HCT116 (cell line): ENCODE measurements around the gene GPS2. TPM values are rescaled to one million over a fixed set of nuclear protein-coding genes. Genes with fewer than 3 reads are reported as not detected.

ENCODE experiments used
- ATAC-seq: fragments of 200-7000 bp; cut with Tn5 transposase; 2 replicates; pipeline ENCODE4 v1.9.1; 2020; ENCODE audit warnings: mild to moderate bottlenecking, moderate library complexity
- BruUV-seq: library from RNA; stranded (reverse); fragments of 400-500 nt; replicated peaks from 2 replicates; lab custom pipeline; 2021; lab: Mats Ljungman, UMichigan
- CTCF ChIA-PET: fragments of 300-600 bp; sonication (Branson Sonifier 250); formaldehyde crosslinking; loops from one replicate; lab custom pipeline; 2021; ENCODE audit warnings: antibody characterized with exemption; lab: Charles Lee
- POLR2A ChIA-PET: fragments of 300-600, 350-600 bp; sonication (Branson Sonifier 250); formaldehyde crosslinking; loops from one replicate; lab custom pipeline; 2021; ENCODE audit warnings: antibody characterized with exemption; lab: Charles Lee
- RAD21 ChIA-PET, 2 experiments: fragments of 300-600 bp; sonication (Branson Sonifier 250); formaldehyde crosslinking; loops; one replicate each; lab custom pipeline; 2023; ENCODE audit warnings: low total read pairs in 2 of 2; ENCODE audit not compliant: uncharacterized antibody in 2 of 2, unreplicated experiment in 2 of 2, low non-redundant PET in 1 of 2; lab: Charles Lee
- DNase-seq: peaks from one replicate; pipeline ENCODE4 v3.0.0-alpha.2; 2010; ENCODE audit warnings: low read depth, low spot score
- H2AFZ ChIP-seq: fragments of 200-600 bp; shearing (Covaris generic), sonication (generic); 2 replicates; pipeline ENCODE4 v1.6.1; 2017; ENCODE audit warnings: low read depth, mixed run types, mixed read lengths, antibody characterized with exemption, low read length; ENCODE audit not compliant: poor library complexity, severe bottlenecking
- H3K27ac ChIP-seq: 2 replicates; pipeline ENCODE4 v1.5.1; 2012; ENCODE audit warnings: low read depth, low read length
- H3K27me3 ChIP-seq: fragments of 200-600 bp; sonication (generic); 2 replicates; pipeline ENCODE4 v1.6.1; 2016; ENCODE audit warnings: mixed run types, low read length, mixed read lengths; ENCODE audit not compliant: insufficient read depth
- H3K36me3 ChIP-seq, 2 experiments: fragments of 200-500 bp in 1 of 2; fragments of 200-600 bp in 1 of 2; sonication (Bioruptor generic) in 1 of 2; sonication (generic) in 1 of 2; 2 replicates each; pipeline versions ENCODE4 v1.5.1 to v1.6.1; 2014 to 2016; ENCODE audit warnings: low read length in 2 of 2, inconsistent platforms in 1 of 2, mixed read lengths in 1 of 2, mixed run types in 1 of 2; ENCODE audit not compliant: insufficient read depth in 2 of 2, control insufficient read depth in 1 of 2
- H3K4me1 ChIP-seq, 2 experiments: fragments of 200-600 bp in 1 of 2; sonication (generic) in 1 of 2; 2 replicates each; pipeline versions ENCODE4 v1.5.1 to v1.6.1; 2012 to 2017; ENCODE audit warnings: low read length in 2 of 2, inconsistent platforms in 1 of 2, mild to moderate bottlenecking in 1 of 2, mixed read lengths in 1 of 2, mixed run types in 1 of 2, moderate library complexity in 1 of 2; ENCODE audit not compliant: insufficient read depth in 2 of 2, control insufficient read depth in 1 of 2
- H3K4me2 ChIP-seq: fragments of 200-600 bp; sonication (generic); 2 replicates; pipeline ENCODE4 v1.6.1; 2017; ENCODE audit warnings: mixed run types, low read length, mixed read lengths
- H3K4me3 ChIP-seq, 2 experiments: fragments of 200-600 bp in 1 of 2; sonication (generic) in 1 of 2; replicated peaks in 1 of 2; 2 replicates each; pipeline ENCODE4 v1.5.1; 2011 to 2016; ENCODE audit warnings: low read length in 2 of 2, control low read depth in 1 of 2, low read depth in 1 of 2, mild to moderate bottlenecking in 1 of 2, mixed read lengths in 1 of 2, mixed run types in 1 of 2
- H3K79me2 ChIP-seq: fragments of 200-600 bp; sonication (generic); 2 replicates; pipeline ENCODE4 v1.6.1; 2017; ENCODE audit warnings: mild to moderate bottlenecking, mixed run types, low read length, moderate library complexity, mixed read lengths; ENCODE audit not compliant: insufficient read depth
- H3K9ac ChIP-seq: fragments of 200-600 bp; sonication (generic); 2 replicates; pipeline ENCODE4 v1.6.1; 2016; ENCODE audit warnings: low read length, mixed read lengths
- H3K9me2 ChIP-seq: fragments of 200-600 bp; sonication (generic), shearing (Covaris generic); 2 replicates; pipeline ENCODE4 v1.6.1; 2017; ENCODE audit warnings: mixed run types, mild to moderate bottlenecking, moderate library complexity; ENCODE audit not compliant: insufficient read depth
- H3K9me3 ChIP-seq, 2 experiments: fragments of 200-500 bp in 1 of 2; fragments of 200-600 bp in 1 of 2; sonication (Bioruptor generic) in 1 of 2; sonication (generic) in 1 of 2; 2 replicates each; pipeline ENCODE4 v1.6.1; 2014 to 2017; ENCODE audit warnings: low read length in 2 of 2, mixed read lengths in 2 of 2, inconsistent platforms in 1 of 2, low read depth in 1 of 2, mild to moderate bottlenecking in 1 of 2, mixed run types in 1 of 2, moderate library complexity in 1 of 2; ENCODE audit not compliant: control insufficient read depth in 1 of 2, insufficient read depth in 1 of 2
- H4K20me1 ChIP-seq: fragments of 200-600 bp; sonication (generic), shearing (Covaris generic); 2 replicates; pipeline ENCODE4 v1.6.1; 2017; ENCODE audit warnings: mixed run types, mild to moderate bottlenecking, moderate library complexity; ENCODE audit not compliant: insufficient read depth
- CBX3 ChIP-seq: IDR thresholded peaks from 2 replicates; pipeline ENCODE4 v1.6.1; 2012; ENCODE audit warnings: low read depth
- EGR1 ChIP-seq: IDR thresholded peaks from 2 replicates; pipeline ENCODE4 v1.6.1; 2012; ENCODE audit warnings: low read depth
- ELF1 ChIP-seq: IDR thresholded peaks from 2 replicates; pipeline ENCODE4 v1.6.1; 2012; ENCODE audit warnings: low read depth, borderline replicate concordance
- EZH2 ChIP-seq: fragments of 200-600 bp; sonication (generic); IDR thresholded peaks from 2 replicates; pipeline ENCODE4 v1.6.1; 2017; ENCODE audit warnings: antibody characterized with exemption, mixed run types
- EZH2phosphoT487 ChIP-seq: fragments of 200-600 bp; IDR thresholded peaks from 2 replicates; pipeline ENCODE4 v1.6.1; 2018; ENCODE audit warnings: antibody characterized with exemption, borderline replicate concordance
- FOSL1 ChIP-seq: IDR thresholded peaks from 2 replicates; pipeline ENCODE4 v1.6.1; 2012; ENCODE audit warnings: low read depth
- MAX ChIP-seq: IDR thresholded peaks from 2 replicates; pipeline ENCODE4 v1.6.1; 2012
- POLR2A ChIP-seq: IDR thresholded peaks from 2 replicates; pipeline ENCODE4 v1.7.0; 2011; ENCODE audit warnings: borderline replicate concordance; ENCODE audit not compliant: insufficient read depth, insufficient read length; ENCODE audit errors: extremely low read depth
- REST ChIP-seq: IDR thresholded peaks from 2 replicates; pipeline ENCODE4 v1.6.1; 2012; ENCODE audit warnings: low read depth
- SRF ChIP-seq: IDR thresholded peaks from 2 replicates; pipeline ENCODE4 v1.6.1; 2012; ENCODE audit warnings: low read depth
- TCF7L2 ChIP-seq: IDR thresholded peaks from 2 replicates; pipeline ENCODE4 v1.7.0; 2011; ENCODE audit warnings: borderline replicate concordance, inconsistent platforms; ENCODE audit not compliant: insufficient read depth, insufficient read length; ENCODE audit errors: extremely low read depth
- ZBTB33 ChIP-seq: IDR thresholded peaks from 2 replicates; pipeline ENCODE4 v1.6.1; 2011; ENCODE audit warnings: mild to moderate bottlenecking, low read length, moderate library complexity; ENCODE audit not compliant: insufficient replicate concordance; ENCODE audit errors: extremely low read depth
- ZFX ChIP-seq: fragments of 450-650 bp; IDR thresholded peaks from 2 replicates; pipeline ENCODE4 v1.6.1; 2017
- ZNF274 ChIP-seq: fragments of 200-500 bp; sonication (Bioruptor generic); IDR thresholded peaks from 2 replicates; pipeline ENCODE4 v1.6.1; 2014; ENCODE audit warnings: mild to moderate bottlenecking, low read depth, low read length, inconsistent platforms
- intact Hi-C: fragments of 100-400 bp; cut with micrococcal nuclease; formaldehyde crosslinking; loops from 2 replicates; pipeline ENCODE4 v1.10.0; 2022
- total RNA-seq: library from RNA; stranded (reverse); gene quantifications from one replicate; pipeline ENCODE4 v1.2.1, GENCODE V29; 2021; ENCODE audit not compliant: unreplicated experiment
- TF ChIP-seq, protein P1 (sequence below): IDR thresholded peaks from 2 replicates; pipeline ENCODE4 v1.6.1; 2012

The GPS2 gene
- total RNA-seq, 1 experiment from 2014 or later, result 61.3 TPM

DNA sequence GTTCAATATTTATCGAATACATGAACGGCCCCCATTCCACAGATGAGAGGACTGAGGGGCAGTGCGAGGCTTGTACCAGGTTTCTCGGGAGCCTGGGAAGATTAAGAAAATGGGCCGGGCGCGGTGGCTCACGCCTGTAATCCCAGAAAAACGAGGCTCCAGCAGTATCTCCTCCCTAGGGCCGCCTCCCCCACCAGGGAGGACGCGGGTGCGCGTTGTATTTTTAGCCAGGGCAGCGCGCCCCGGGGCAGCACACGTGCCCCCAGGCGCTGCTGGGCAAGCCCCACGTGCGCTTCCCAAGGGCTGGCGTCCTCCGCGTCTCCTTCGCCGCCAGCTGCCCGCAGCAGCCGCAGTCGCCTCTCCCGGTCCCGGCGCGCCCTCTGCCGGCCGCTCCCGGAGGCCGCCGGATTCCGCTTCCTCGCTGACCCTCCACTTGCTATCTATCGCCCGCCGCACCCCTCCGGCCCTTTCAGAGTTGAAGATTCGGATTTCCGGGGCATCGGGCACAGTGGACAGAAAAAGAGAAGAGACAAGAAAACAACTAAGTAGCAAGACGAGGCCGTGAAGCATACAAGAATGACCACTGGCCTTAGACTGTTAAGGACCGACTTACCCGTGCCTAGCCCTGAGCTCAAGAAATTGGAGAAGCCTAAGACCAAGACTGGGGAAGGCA lies 18.8 kb downstream of the GPS2 start (continued):
- TF ChIP-seq, protein P1, sequence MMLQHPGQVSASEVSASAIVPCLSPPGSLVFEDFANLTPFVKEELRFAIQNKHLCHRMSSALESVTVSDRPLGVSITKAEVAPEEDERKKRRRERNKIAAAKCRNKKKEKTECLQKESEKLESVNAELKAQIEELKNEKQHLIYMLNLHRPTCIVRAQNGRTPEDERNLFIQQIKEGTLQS, result no peak
- no peak for TF ChIP-seq EGR1

- no peaks in the 10 kb centered on the region for H3K9me3 ChIP-seq
- no peak for ATAC-seq
- TF ChIP-seq POLR2A (no peak), ELF1 (no peak), TCF7L2 (no peak), FOSL1 (no peak), MAX (no peak), EGR1 (no peak), CBX3 (no peak), SRF (no peak), EZH2 (no peak), EZH2phosphoT487 (no peak), REST (no peak), ZBTB33 (no peak), ZNF274 (no peak), ZFX (0 out of 2 replicates have a peak, but pooled peaks have one; percentile 27)
- TF ChIP-seq, protein P1, result no peak
Measured at GRCh38 chr17:7295230-7296180, 19.7 kb downstream of the GPS2 start.

More at GRCh38 chr17:7295230-7296180, 19.7 kb downstream of the GPS2 start:
- Histone ChIP-seq H3K27ac (peak overlapping the region; percentile 37), H3K79me2 (no peaks in the 10 kb centered on the region), H2AFZ (peak overlapping the region; percentile 76), H3K36me3 (no peaks in the 10 kb centered on the region), H3K4me1 (peaks cover 17 to 41% of the 10 kb centered on the region in 2 experiments; a peak in 3 of 4 replicates), H4K20me1 (no peaks in the 10 kb centered on the region), H3K27me3 (no peaks in the 10 kb centered on the region), H3K9me2 (no peaks in the 10 kb centered on the region), H3K9ac (peak overlapping the region; percentile 51), H3K4me3 (peak overlapping the region in 1 of 2 experiments; percentile 33; a peak in 1 of 4 replicates), H3K4me2 (peak overlapping the region; percentile 70)
- ChIA-PET RAD21 (interaction anchor here (1.4 to 1.9 kb wide), 4 partner anchors 14 to 130 kb away, joined by 3 to 17 read pairs (median 10); partner anchors contain the start of gene SLC2A4 (in 2 of the 2)), CTCF (interaction anchor here (0.6 to 2.1 kb wide), 13 partner anchors 9 to 249 kb away, joined by 3 to 38 read pairs (median 6); partner anchors contain the start of genes ACADVL, DLG4, NEURL4 and SLC2A4), POLR2A (interaction anchor here (1.1 kb wide), 2 partner anchors 14 to 75 kb away, joined by 5 to 7 read pairs; partner anchors contain the start of gene SLC2A4)
- no peak for DNase-seq
- BruUV-seq, result no TSS peak
- intact Hi-C loops, result loop anchor here (1.0 to 5.0 kb wide), 4 partner anchors 15 to 248 kb away; partner anchors contain the start of gene CLDN7
